ENCODE measurements around the gene FCN3. TPM values are rescaled to one million over a fixed set of nuclear protein-coding genes. Genes with fewer than 3 reads are reported as not detected.

Gene FCN3
- total RNA-seq, 1 donor from 2014 or later, result not detected

DNA sequence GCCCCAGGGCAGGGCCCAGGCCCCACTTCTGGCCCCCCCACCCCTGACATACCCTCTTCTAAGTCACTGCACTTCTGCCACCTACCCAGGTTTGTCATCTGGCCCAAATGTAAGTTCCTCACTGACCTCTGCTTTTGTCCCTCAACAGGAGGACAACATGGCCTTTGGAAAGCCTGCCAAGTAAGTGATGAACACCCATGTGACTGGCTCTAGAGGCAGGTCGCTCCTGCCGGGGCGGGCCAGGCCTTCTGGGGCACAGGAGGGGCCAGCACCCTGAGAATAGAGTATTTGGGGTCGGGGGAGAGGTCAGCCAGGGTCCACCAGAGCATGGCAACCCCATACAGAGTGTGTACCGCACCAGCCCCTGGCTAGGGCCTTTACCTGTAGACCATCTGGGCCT lies 42.7 kb downstream of the FCN3 start:
- no peak overlapping the region for H3K27ac Mint-ChIP-seq
- H3K36me3 Mint-ChIP-seq (ENCODE audit: low read depth), result peaks cover 30% of the 10 kb centered on the region
- DNase-seq (ENCODE audit: low spot score), result no peak
- H3K27me3 Mint-ChIP-seq (ENCODE audit: insufficient read depth), result no peaks in the 10 kb centered on the region
- H3K9me3 Mint-ChIP-seq, result no peaks in the 10 kb centered on the region
- no peak overlapping the region for H3K4me3 Mint-ChIP-seq
- peaks cover 22% of the 10 kb centered on the region for H3K4me1 Mint-ChIP-seq (ENCODE audit: low read depth)
- intact Hi-C loops (cut with micrococcal nuclease), result loop anchor here (1.0 kb wide), 1 partner anchor 56 kb away; no protein-coding TSS in a partner anchor

DNA sequence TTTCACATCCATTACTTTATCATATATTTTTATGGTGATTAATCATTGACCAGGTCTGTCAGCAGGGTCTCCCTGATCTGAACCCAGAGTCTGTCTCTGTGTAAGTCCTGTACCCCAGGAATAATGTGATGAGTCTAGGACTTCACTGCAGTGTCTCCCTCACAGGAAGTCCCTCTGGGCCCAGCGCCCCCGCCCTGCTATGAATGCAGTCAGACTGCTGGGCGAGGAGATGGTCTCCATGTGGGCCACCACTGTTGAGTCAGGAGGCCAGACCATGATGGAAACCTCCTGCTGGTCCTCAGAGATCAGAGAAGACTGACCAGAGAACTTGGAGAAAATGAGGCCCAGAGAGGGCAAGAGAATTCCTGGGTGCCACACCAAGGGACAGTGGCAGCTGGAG lies 43.2 kb downstream of the FCN3 start:
- H3K27me3 Mint-ChIP-seq (ENCODE audit: insufficient read depth), result no peaks in the 10 kb centered on the region
- no peak overlapping the region for H3K4me3 Mint-ChIP-seq
- H3K27ac Mint-ChIP-seq, result no peak overlapping the region
- H3K36me3 Mint-ChIP-seq (ENCODE audit: low read depth), result peaks cover 26% of the 10 kb centered on the region
- intact Hi-C loops (cut with micrococcal nuclease), result no loop called here
- no peak for DNase-seq (ENCODE audit: low spot score)
- H3K4me1 Mint-ChIP-seq (ENCODE audit: low read depth), result peaks cover 22% of the 10 kb centered on the region
- no peaks in the 10 kb centered on the region for H3K9me3 Mint-ChIP-seq

DNA sequence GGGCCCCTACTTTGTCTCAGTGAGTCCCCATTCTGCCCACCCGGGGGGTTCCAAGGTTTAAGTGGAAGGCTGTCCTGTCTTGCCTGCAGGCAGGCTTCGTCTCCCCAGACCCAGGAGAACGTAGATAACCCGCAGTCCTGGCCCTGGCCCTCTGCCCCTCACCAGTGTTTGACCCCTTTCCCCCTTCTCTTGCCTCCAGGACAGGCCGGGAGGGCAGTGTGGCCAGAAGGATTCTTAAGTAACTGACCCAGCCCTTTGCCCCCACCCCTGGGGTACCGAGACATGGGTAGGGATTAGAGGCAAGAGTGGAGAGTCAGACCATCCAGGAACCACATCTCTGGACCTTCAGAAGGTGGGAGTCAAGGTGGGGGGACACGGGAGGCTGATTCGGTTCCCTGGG lies 43.8 kb downstream of the FCN3 start:
- H3K9me3 Mint-ChIP-seq, result no peaks in the 10 kb centered on the region
- intact Hi-C loops (cut with micrococcal nuclease), result no loop called here
- H3K27ac Mint-ChIP-seq, result no peak overlapping the region
- H3K27me3 Mint-ChIP-seq (ENCODE audit: insufficient read depth), result no peaks in the 10 kb centered on the region
- H3K4me3 Mint-ChIP-seq, result no peak overlapping the region
- no peak for DNase-seq (ENCODE audit: low spot score)
- peaks cover 24% of the 10 kb centered on the region for H3K36me3 Mint-ChIP-seq (ENCODE audit: low read depth)
- peaks cover 22% of the 10 kb centered on the region for H3K4me1 Mint-ChIP-seq (ENCODE audit: low read depth)

DNA sequence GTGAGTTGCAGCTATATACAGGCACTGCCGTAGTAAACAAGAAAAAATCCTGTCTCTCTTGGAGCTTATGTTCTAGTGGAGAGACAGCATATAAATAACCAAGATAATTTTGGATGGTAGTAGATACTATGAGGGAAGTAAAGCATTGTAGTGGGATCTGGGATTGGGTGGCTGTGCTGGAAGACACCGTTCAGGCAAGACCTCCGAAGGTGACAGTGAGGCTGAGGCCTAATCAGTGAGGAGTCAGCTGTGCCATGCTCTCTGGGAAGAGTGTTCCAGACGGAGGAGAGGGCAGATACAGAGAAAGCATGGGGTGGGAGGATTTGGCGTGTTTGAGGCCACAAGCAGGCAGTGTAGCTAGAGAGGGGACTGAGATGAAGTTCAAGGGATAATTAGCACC lies 46.7 kb downstream of the FCN3 start:
- Mint-ChIP-seq H3K4me1 (ENCODE audit: low read depth) (peaks cover 44% of the 10 kb centered on the region), H3K27me3 (ENCODE audit: insufficient read depth) (no peaks in the 10 kb centered on the region), H3K9me3 (no peaks in the 10 kb centered on the region), H3K36me3 (ENCODE audit: low read depth) (peaks cover 25% of the 10 kb centered on the region), H3K27ac (no peak overlapping the region), H3K4me3 (no peak overlapping the region)
- no peak for DNase-seq (ENCODE audit: low spot score)
- intact Hi-C loops (cut with micrococcal nuclease), result no loop called here

DNA sequence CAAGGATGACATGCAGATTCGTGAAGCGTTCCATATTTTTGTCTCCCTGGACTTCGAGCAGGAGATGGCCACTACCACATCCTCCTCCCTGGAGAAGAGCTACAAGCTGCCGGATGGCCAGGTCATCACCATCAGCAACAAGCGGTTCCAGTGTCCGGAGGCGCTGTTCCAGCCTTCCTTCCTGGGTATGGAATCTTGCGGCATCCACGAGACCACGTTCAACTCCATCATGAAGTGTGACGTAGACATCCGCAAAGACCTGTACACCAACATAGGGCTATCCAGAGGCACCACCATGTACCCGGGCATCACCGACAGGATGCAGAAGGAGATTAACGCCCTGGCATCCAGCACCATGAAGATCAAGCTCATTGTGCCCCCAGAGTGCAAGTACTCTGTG lies 49.3 kb downstream of the FCN3 start:
- Mint-ChIP-seq H3K36me3 (ENCODE audit: low read depth) (peaks cover 19% of the 10 kb centered on the region), H3K27ac (no peak overlapping the region), H3K4me1 (ENCODE audit: low read depth) (peaks cover 39% of the 10 kb centered on the region), H3K27me3 (ENCODE audit: insufficient read depth) (no peaks in the 10 kb centered on the region), H3K4me3 (no peak overlapping the region), H3K9me3 (no peaks in the 10 kb centered on the region)
- intact Hi-C loops (cut with micrococcal nuclease), result no loop called here
- no peak for DNase-seq (ENCODE audit: low spot score)

DNA sequence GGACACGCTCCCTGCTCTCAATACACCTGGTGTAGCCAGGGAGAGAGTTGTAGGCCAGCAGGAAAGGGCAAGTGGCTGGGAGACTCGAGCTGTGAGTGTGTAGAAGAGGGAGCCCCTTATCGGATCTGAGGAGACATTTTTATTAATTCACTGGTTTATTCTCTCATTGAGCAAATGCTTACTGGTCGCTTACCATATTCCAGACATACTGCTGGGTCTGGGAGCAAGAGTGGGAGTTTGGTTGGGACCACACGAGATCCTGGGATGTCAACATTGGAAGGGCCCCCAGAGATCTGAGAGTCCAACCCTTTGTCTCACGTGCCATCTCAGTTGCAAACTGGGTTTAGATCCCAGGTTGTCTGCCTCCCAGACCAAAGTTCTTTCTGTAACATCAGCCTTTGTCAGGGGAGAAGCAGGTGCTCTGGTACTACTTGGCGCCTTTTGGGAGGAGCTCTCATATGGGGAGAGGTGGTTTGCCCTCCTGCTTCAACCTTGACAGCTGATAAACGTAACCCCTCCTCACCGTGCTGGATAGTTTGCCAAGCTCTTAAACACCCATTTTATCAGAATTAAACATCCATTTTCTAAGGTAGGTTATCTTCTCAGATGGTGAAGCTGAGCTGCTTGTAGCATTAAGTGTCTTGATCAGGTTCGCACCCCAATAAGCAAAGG lies 51.9 kb downstream of the FCN3 start:
- H3K9me3 Mint-ChIP-seq, result no peaks in the 10 kb centered on the region
- no peak for DNase-seq (ENCODE audit: low spot score)
- peak overlapping the region; percentile 97 for H3K4me3 Mint-ChIP-seq
- H3K4me1 Mint-ChIP-seq (ENCODE audit: low read depth), result peaks cover 33% of the 10 kb centered on the region
- intact Hi-C loops (cut with micrococcal nuclease), result loop anchor here (1.0 kb wide), 9 partner anchors 19 to 451 kb away; partner anchors contain the start of genes AHDC1, GPR3, SLC9A1 and STX12
- peak overlapping the region; percentile 90 for H3K27ac Mint-ChIP-seq
- no peaks in the 10 kb centered on the region for H3K27me3 Mint-ChIP-seq (ENCODE audit: insufficient read depth)
- peaks cover 19% of the 10 kb centered on the region for H3K36me3 Mint-ChIP-seq (ENCODE audit: low read depth)

DNA sequence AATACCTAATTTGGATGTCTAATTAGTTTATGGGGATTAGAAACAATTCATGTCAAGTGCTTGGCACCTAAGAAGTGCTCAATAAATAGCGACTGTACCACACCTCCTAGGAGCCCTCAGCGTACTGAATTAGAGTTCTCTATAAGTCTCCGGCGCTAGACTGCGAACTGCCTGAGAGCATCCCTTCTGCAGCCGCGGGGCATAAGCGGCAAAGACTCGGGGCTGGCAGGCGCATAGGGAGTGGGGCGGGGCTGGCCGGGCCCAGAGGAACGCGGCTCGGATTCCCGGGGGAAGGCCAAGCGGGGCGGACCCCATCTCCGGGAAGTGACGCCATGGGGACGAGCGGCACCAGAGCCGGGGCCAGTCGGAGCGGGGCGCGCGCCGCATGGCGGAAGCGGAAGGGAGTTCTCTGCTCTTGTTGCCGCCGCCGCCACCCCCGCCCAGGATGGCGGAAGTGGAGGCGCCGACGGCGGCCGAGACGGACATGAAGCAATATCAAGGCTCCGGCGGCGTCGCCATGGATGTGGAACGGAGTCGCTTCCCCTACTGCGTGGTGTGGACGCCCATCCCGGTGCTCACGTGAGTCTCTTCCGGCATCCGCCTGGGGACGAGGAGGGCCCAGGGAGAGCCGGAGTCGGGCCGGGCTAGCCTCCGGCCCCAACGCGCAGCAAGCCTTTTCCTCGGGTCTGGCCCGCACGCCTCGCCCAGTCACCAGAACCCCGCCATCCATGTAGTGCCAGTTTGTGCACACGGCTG lies 52.6 kb downstream of the FCN3 start, which contains the start of gene TMEM222:
TMEM222 (plus strand) TSS at position 351 of the 756 bp plus-strand sequence; CDS start at position 386, 35 bp downstream.
- H3K27ac Mint-ChIP-seq, result peak within 1 kb of the TSS; percentile 90
- intact Hi-C loops (cut with micrococcal nuclease), result loop anchor here (1.0 kb wide), 9 partner anchors 19 to 451 kb away; partner anchors contain the start of genes AHDC1, GPR3, SLC9A1 and STX12
- H3K36me3 Mint-ChIP-seq (ENCODE audit: low read depth), result peaks cover 19% of the 10 kb centered on the region
- DNase-seq (ENCODE audit: low spot score), result peak; percentile 98
- peak within 1 kb of the TSS; percentile 97 for H3K4me3 Mint-ChIP-seq
- no peaks in the 10 kb centered on the region for H3K27me3 Mint-ChIP-seq (ENCODE audit: insufficient read depth)
- peaks cover 33% of the 10 kb centered on the region for H3K4me1 Mint-ChIP-seq (ENCODE audit: low read depth)
- no peaks in the 10 kb centered on the region for H3K9me3 Mint-ChIP-seq

Other genes starting within 250 kb of the FCN3 start
- 27.9 and 28.8 TPM in 2 replicates for gene SLC9A1, start 219.7 kb downstream of the FCN3 start, total RNA-seq
- gene WDTC1, start 140.2 kb downstream of the FCN3 start, total RNA-seq, result 18.4 and 20.1 TPM in 2 replicates
- gene TMEM222, start 52.7 kb downstream of the FCN3 start, total RNA-seq, result 44.3 and 47.4 TPM in 2 replicates
- gene SYTL1, start 32.8 kb downstream of the FCN3 start, total RNA-seq, result 24.4 and 26.3 TPM in 2 replicates
- 11.2 and 13.7 TPM in 2 replicates for gene MAP3K6, start 7.9 kb downstream of the FCN3 start, total RNA-seq
- not detected in 2 replicates for gene CD164L2, start 8.5 kb upstream of the FCN3 start, total RNA-seq
- gene GPR3, start 17.8 kb upstream of the FCN3 start, total RNA-seq, result 3.2 and 4.0 TPM in 2 replicates
- gene WASF2, start 115.3 kb upstream of the FCN3 start, total RNA-seq, result 108 and 109 TPM in 2 replicates
- 33.7 and 33.9 TPM in 2 replicates for gene AHDC1, start 229.3 kb upstream of the FCN3 start, total RNA-seq

All from activated T-helper 1 cell treated with anti-CD3 and anti-CD28 coated beads, Interleukin-12 subunit alpha, Interleukin-12 subunit beta, Interleukin-2, Interleukin-4 antibody, amounts not matched to agents 30 ng/mL and 10 ng/mL and 1 ng/mL, durations not matched to agents 14 hours and 24 hours and 36 hours (primary cell).